Thoracic aorta (tissue), 2 donors: Measurements from ENCODE around the gene DDT. TPM values are rescaled to one million over a fixed set of nuclear protein-coding genes. Genes with fewer than 3 reads are reported as not detected.
"Not testable (repeated sequence)": the region's sequence is repeated elsewhere in the genome, so short reads cannot be mapped to it uniquely, and the experiment has no call there.

Experiments used
- ATAC-seq: fragments of 150-250 bp; one replicate; pipeline ENCODE4 v1.8.0; 2017; ENCODE audit warnings: low read depth; ENCODE audit not compliant: insufficient number of reproducible peaks, low FRiP score
- DNase-seq: peaks from one replicate; pipeline ENCODE4 v3.0.0-alpha.2; 2020; ENCODE audit warnings: low spot score
- H3K27ac ChIP-seq, 2 donors: fragments of 200-600 bp; sonication (generic); 1 replicate in 1 of 2; 2 replicates in 1 of 2; pipeline ENCODE4 v1.5.1; 2016; ENCODE audit warnings: mild to moderate bottlenecking in 2 of 2, moderate library complexity in 2 of 2
- H3K27me3 ChIP-seq: fragments of 200-600 bp; sonication (generic); replicated peaks from 2 replicates; pipeline ENCODE4 v1.6.0; 2016; ENCODE audit warnings: mild to moderate bottlenecking; ENCODE audit not compliant: insufficient read depth
- H3K36me3 ChIP-seq: fragments of 200-600 bp; sonication (generic); one replicate; pipeline ENCODE4 v1.5.1; 2016
- H3K4me1 ChIP-seq, 2 donors: fragments of 200-600 bp; sonication (generic); 1 replicate in 1 of 2; 2 replicates in 1 of 2; pipeline versions ENCODE4 v1.5.1 to v1.6.0; 2016; ENCODE audit warnings: low read depth in 2 of 2, mild to moderate bottlenecking in 1 of 2; ENCODE audit not compliant: control insufficient read depth in 1 of 2
- H3K4me3 ChIP-seq: fragments of 200-600 bp; sonication (generic); 2 replicates; pipeline ENCODE4 v1.5.1; 2016; ENCODE audit warnings: mild to moderate bottlenecking
- H3K9me3 ChIP-seq: fragments of 200-600 bp; sonication (generic); 2 replicates; pipeline ENCODE4 v1.5.1; 2016
- total RNA-seq, 2 donors: library from RNA; depleted of rRNA; stranded (reverse); fragments of >200 nt; gene quantifications; one replicate each; pipeline versions ENCODE4 v1.1.0 to v1.2.3, GENCODE V29; 2016
- TF ChIP-seq, protein P1 (sequence below): fragments of 200-600 bp; sonication (generic); IDR thresholded peaks from one replicate; pipeline ENCODE4 v1.5.1; 2019; ENCODE audit warnings: antibody characterized with exemption

Gene DDT
- 10 to 100 TPM; 38.8 to 45.5 TPM for total RNA-seq

DNA sequence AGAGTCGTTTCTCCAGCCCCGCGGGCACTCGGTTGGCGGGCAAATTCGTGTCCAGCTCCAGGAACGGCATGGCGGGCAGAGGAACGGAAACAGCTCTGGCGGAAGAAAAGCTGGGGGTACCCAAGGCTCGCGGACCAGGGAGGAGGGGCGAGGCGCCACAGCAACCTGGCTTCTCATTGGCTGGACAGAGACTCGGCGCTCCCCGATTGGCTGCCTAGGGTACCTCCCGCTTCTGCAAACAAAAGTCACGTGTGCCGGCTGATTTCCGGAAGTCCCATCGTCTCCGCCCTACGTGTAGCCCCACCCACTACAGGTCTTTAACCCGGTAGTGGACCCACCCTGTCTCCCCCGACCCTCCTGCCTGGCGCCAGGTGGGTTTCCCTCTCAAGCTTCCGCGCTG, at the start of gene DDT:
TSS of gene DDT (minus strand) at position 97 of the 400 bp plus-strand sequence. CDS start at position 70, 27 bp downstream.
- DNase-seq, H3K27me3 ChIP-seq, H3K4me3 ChIP-seq, H3K4me1 ChIP-seq, H3K27ac ChIP-seq, H3K9me3 ChIP-seq: not testable (repeated sequence)
- peak; percentile 93 for ATAC-seq
- H3K36me3 ChIP-seq = peaks cover 14% of the 10 kb centered on the region

DNA sequence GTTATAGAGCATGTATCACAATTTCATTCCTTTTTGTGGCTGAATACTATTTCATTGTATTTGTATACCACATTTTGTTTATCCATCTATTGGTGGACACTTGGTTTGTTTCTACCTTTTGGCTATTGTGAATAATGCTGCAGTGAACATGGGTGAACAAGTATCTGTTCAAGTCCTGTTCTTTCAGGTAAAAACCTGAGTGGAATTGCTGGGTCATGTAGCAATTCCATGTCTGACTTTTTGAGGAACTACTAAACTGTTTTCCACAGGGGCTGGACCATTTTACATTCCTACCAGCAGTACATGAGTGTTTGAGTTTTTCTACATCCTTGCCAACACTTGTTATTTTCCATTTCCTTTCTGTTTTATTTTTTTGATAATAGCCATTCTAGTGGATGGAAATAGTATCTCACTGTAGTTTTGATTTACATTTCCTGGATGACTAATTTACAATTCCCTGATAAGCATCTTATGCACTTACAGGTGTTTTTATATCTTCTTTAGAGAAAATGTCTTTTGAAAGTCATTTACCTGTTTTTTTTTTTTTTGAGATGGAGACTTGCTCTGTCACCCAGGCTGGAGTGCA, 49.1 kb upstream of the DDT start:
- TF ChIP-seq, protein P1, sequence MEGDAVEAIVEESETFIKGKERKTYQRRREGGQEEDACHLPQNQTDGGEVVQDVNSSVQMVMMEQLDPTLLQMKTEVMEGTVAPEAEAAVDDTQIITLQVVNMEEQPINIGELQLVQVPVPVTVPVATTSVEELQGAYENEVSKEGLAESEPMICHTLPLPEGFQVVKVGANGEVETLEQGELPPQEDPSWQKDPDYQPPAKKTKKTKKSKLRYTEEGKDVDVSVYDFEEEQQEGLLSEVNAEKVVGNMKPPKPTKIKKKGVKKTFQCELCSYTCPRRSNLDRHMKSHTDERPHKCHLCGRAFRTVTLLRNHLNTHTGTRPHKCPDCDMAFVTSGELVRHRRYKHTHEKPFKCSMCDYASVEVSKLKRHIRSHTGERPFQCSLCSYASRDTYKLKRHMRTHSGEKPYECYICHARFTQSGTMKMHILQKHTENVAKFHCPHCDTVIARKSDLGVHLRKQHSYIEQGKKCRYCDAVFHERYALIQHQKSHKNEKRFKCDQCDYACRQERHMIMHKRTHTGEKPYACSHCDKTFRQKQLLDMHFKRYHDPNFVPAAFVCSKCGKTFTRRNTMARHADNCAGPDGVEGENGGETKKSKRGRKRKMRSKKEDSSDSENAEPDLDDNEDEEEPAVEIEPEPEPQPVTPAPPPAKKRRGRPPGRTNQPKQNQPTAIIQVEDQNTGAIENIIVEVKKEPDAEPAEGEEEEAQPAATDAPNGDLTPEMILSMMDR = no peak
- no peak for ATAC-seq
- Histone ChIP-seq H3K27me3 (no peaks in the 10 kb centered on the region), H3K4me3 (no peak overlapping the region), H3K4me1 (peaks cover 7 to 20% of the 10 kb centered on the region in 2 donors), H3K36me3 (no peaks in the 10 kb centered on the region), H3K27ac (peak overlapping the region in 1 of 2 donors; percentile 10), H3K9me3 (no peaks in the 10 kb centered on the region)
- no peak for DNase-seq

DNA sequence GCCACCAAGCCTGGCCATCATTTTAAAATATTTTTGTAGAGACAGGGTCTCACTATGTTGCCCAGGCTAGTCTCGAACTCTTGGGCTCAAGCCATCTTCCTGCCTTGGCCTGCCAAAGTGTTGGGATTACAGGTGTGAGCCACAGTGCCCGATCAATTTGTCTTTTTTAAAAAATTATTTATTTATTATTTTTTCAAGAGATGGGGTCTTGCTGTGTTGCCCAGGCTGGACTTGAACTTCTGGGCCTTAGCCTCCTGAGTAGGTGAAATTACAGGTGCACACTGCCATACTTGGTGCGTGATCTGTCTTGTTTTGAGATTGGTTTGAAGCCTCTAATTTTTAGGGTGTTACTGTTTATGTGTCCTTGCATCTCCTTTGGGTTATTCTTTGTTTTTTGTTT, 47.1 kb upstream of the DDT start:
- TF ChIP-seq, protein P1 = no peak
- Histone ChIP-seq H3K4me1 (peaks cover 7 to 11% of the 10 kb centered on the region in 2 donors), H3K9me3 (no peaks in the 10 kb centered on the region), H3K27me3 (no peaks in the 10 kb centered on the region), H3K27ac (no peak overlapping the region), H3K36me3 (no peaks in the 10 kb centered on the region), H3K4me3 (no peak overlapping the region)
- DNase-seq = no peak
- no peak for ATAC-seq

DNA sequence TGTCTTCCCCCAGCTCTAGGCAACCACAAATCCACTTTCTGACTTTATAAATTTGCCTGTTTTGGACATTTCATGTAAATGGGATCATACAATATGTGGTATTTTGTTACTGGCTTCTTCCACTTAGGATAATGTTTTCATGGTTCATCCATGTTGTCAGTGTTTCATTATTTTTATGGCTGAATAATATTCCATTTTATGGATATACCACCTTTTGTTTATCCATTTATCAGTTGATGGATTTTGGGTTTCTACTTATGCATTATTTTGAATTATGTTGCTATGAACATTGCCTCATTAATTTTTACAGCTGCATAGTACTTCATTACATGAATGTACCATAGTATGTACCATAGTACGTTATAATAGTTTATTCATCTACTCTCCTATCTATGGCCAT, 41.9 kb upstream of the DDT start:
- H3K4me3 ChIP-seq = no peak overlapping the region
- ATAC-seq (no peak), DNase-seq (no peak)
- H3K36me3 ChIP-seq = no peaks in the 10 kb centered on the region
- peaks cover 10 to 18% of the 10 kb centered on the region in 2 donors for H3K4me1 ChIP-seq
- TF ChIP-seq, protein P1 = no peak
- no peaks in the 10 kb centered on the region for H3K27me3 ChIP-seq
- H3K9me3 ChIP-seq = no peaks in the 10 kb centered on the region
- H3K27ac ChIP-seq = no peak overlapping the region

DNA sequence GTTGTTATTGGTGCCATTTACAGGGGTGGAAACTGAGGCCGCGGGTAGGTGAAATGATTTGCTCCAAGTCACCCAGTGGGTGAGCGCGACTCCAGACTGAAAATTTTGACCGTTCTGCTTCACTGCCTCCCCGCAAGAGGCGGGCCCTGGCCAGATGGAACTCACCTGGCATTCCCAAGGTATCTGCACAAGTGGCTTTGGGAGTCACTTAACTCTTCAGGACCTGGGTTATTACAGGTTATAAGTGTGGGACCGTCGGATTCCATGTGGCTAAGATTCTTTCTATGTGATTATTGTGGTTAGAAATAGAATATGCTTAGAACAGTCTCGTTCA, 37.5 kb upstream of the DDT start:
- peak overlapping the region; percentile 42 to 74 for H3K27ac ChIP-seq
- ATAC-seq (no peak), DNase-seq (no peak)

More for the DNA sequence above, 37.5 kb upstream of the DDT start:
- Histone ChIP-seq H3K9me3 (no peaks in the 10 kb centered on the region), H3K27me3 (no peaks in the 10 kb centered on the region), H3K4me3 (peak overlapping the region; percentile 91), H3K4me1 (peaks cover 10 to 18% of the 10 kb centered on the region in 2 donors), H3K36me3 (no peaks in the 10 kb centered on the region)
- TF ChIP-seq, protein P1 = no peak
